ENCODE measurements around the gene PPM1F. TPM values are rescaled to one million over a fixed set of nuclear protein-coding genes. Genes with fewer than 3 reads are reported as not detected.
"Not testable (repeated sequence)": the region's sequence is repeated elsewhere in the genome, so short reads cannot be mapped to it uniquely, and the experiment has no call there.

The PPM1F gene
- total and polyA plus RNA-seq, 5 donors = 17.5 to 25.5 (median 20.7) TPM

DNA sequence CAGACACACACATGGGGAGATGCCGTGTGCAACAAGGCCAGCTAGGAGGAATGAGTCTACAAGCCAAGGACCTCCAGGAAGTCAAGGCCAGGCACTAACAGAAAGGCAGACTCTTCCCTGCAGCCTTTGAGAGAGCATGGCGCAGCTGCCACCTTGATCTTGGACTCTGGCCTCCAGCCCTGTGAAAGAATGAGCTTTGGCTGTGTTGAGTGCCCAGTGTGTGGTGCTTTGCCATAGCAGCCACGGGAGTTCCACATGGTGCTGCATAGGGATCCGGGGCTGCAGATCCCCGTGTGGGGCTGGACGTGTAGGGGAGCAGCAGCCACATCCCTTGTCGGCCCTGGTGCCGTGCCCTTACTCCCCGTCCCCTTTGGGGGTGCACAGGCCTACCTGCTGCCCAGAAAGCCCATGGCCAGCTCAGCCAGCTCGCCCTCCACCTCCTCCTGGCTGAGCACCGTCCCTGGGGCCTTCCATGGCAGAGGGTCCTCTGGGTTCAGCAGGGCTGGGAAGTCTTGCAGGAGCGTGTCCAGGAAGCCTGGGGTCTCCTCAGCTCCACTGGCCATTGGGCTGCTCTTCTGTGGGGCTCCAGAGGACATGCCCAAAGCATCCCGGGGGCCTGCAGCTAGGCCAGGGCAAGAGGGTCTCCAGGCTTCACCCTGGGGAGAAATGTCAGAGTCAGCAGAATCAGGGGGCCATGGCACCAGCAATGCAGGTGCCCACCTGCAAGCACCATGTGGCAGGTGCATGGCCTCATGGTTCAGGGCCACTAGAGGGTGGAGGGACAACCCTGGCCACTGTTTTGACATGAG, 7.0 kb downstream of the PPM1F start:
- no peaks in the 10 kb centered on the region for H3K27me3 ChIP-seq (ENCODE audit: control insufficient read depth, insufficient read depth)
- WGBS = 88% methylated on average over 13 of the region's 13 CpGs
- intact Hi-C loops (cut with DNase I) = no loop called here
- H3K27ac ChIP-seq (ENCODE audit: low read length) = peak overlapping the region; percentile 8
- ATAC-seq = no peak
- peaks cover 34% of the 10 kb centered on the region for H3K4me1 ChIP-seq (ENCODE audit: control insufficient read depth, insufficient read depth, low read length)
- H3K9me3 ChIP-seq (ENCODE audit: control insufficient read depth, low read length) = no peaks in the 10 kb centered on the region
- DNase-seq = peak in 1 of 3 donors; percentile 50
- no peak overlapping the region for H3K4me3 ChIP-seq (ENCODE audit: low read length)

- Histone ChIP-seq H3K27ac (ENCODE audit: low read length) (no peak overlapping the region), H3K27me3 (ENCODE audit: control insufficient read depth, insufficient read depth) (no peaks in the 10 kb centered on the region), H3K4me1 (ENCODE audit: control insufficient read depth, insufficient read depth, low read length) (peaks cover 34% of the 10 kb centered on the region), H3K9me3 (ENCODE audit: control insufficient read depth, low read length) (no peaks in the 10 kb centered on the region), H3K4me3 (ENCODE audit: low read length) (no peak overlapping the region)
- intact Hi-C loops (cut with DNase I) = loop anchor here in 1 of 4 donors (5.0 kb wide), 1 partner anchor 218 kb away; no protein-coding TSS in a partner anchor
- ATAC-seq (no peak), DNase-seq (no peak)
- 76% methylated on average over 7 of the region's 7 CpGs for WGBS
Observed at GRCh38 chr22:21944871-21945270, 7.8 kb downstream of the PPM1F start.

- intact Hi-C loops (cut with DNase I) = loop anchor here in 1 of 4 donors (5.0 kb wide), 1 partner anchor 217 kb away; no protein-coding TSS in a partner anchor
- Histone ChIP-seq H3K9me3 (ENCODE audit: control insufficient read depth, low read length) (no peaks in the 10 kb centered on the region), H3K27me3 (ENCODE audit: control insufficient read depth, insufficient read depth) (no peaks in the 10 kb centered on the region), H3K27ac (ENCODE audit: low read length) (peak overlapping the region; percentile 54), H3K4me3 (ENCODE audit: low read length) (no peak overlapping the region), H3K4me1 (ENCODE audit: control insufficient read depth, insufficient read depth, low read length) (peaks cover 32% of the 10 kb centered on the region)
- no peak for ATAC-seq
- WGBS = 84% methylated on average over 18 of the region's 18 CpGs
- DNase-seq = no peak
Observed at GRCh38 chr22:21943571-21944448, 8.8 kb downstream of the PPM1F start.

DNA sequence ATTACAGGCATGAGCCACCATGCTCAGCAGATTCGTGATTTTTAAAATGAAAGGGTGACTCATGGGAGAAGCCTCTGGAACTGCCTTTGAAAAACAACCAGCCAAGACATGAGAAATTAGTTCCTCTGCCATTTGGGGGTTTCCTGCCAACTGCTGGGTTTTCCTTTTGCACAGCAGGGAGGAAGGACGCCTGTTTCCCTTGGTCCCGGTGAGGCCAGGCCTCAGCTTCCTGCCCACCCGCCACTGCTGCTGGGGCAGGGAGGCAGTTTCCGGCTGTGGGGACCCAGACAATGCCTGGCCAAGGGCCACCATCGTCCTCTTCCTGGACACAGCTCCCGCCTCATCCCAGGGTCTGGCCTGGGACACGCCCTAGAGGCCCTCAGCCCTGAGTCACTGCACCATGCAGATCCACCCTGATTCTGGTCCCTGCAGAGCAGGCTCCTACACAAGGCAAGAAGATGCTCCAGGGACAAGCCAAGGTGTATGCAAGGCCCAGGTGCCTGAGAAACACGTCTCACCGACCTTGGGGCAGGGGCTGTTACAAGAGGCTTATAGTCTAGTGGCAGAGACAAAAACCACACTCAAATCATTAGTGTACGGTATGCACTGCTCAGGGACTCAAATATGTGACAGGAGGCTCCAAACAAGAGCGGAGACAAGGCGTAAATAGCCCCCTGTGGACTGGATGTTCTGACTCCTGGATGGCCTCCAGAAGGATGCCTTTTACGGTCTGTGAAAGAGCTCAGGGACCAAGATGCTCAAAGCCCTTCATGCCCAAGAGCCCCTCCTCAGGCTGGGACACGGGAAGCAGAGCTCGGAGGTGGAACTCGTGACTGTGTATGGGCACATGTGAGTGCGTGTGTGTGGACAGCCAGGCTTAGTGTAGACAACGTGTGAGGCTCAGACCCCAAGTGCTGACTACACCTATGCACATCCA, 10.0 kb downstream of the PPM1F start:
- peak; percentile 95 to 96 (median 95) for DNase-seq
- peak; percentile 65 to 85 for ATAC-seq
- Histone ChIP-seq H3K4me1 (ENCODE audit: control insufficient read depth, insufficient read depth, low read length) (peaks cover 29% of the 10 kb centered on the region), H3K9me3 (ENCODE audit: control insufficient read depth, low read length) (no peaks in the 10 kb centered on the region), H3K27me3 (ENCODE audit: control insufficient read depth, insufficient read depth) (no peaks in the 10 kb centered on the region), H3K4me3 (ENCODE audit: low read length) (no peak overlapping the region), H3K27ac (ENCODE audit: low read length) (peak overlapping the region; percentile 54)
- intact Hi-C loops (cut with DNase I) = loop anchor here in 1 of 4 donors (5.0 kb wide), 1 partner anchor 215 kb away; no protein-coding TSS in a partner anchor
- WGBS = 17% methylated on average over 19 of the region's 19 CpGs

- Histone ChIP-seq H3K27me3 (ENCODE audit: control insufficient read depth, insufficient read depth) (no peaks in the 10 kb centered on the region), H3K4me1 (ENCODE audit: control insufficient read depth, insufficient read depth, low read length) (peaks cover 33% of the 10 kb centered on the region), H3K4me3 (ENCODE audit: low read length) (no peak overlapping the region), H3K27ac (ENCODE audit: low read length) (peak overlapping the region; percentile 83), H3K9me3 (ENCODE audit: control insufficient read depth, low read length) (no peaks in the 10 kb centered on the region)
- DNase-seq = peak in 1 of 3 donors; percentile 56
- ATAC-seq = no peak
- 70% methylated on average over 8 of the region's 8 CpGs for WGBS
- intact Hi-C loops (cut with DNase I) = loop anchor here in 1 of 4 donors (5.0 kb wide), 1 partner anchor 215 kb away; no protein-coding TSS in a partner anchor
Observed at GRCh38 chr22:21941921-21942320, 10.7 kb downstream of the PPM1F start.

DNA sequence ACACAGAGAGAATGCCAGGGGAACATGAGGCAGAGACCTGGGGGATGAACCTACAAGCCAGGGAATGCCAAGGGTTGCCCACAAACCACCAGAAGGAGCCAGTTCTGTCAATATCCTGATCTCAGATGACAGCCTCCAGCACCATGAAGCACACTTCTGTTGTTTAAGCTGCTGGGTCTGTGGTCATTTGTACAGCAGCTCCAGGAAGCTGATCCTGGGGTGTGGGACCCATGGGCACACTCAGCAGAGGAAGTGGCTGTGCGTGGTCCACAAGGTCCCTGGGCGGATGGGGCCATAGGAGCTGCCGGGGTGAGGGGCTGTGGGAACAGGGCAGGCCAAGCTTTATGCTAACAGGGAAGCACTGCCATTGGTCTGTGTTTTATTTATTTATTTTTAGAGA, 12.1 kb downstream of the PPM1F start:
- Histone ChIP-seq H3K27me3 (ENCODE audit: control insufficient read depth, insufficient read depth) (no peaks in the 10 kb centered on the region), H3K4me3 (ENCODE audit: low read length) (no peak overlapping the region), H3K4me1 (ENCODE audit: control insufficient read depth, insufficient read depth, low read length) (peaks cover 35% of the 10 kb centered on the region), H3K27ac (ENCODE audit: low read length) (peak overlapping the region; percentile 43), H3K9me3 (ENCODE audit: control insufficient read depth, low read length) (no peaks in the 10 kb centered on the region)
- 65% methylated on average over 3 of the region's 3 CpGs for WGBS
- intact Hi-C loops (cut with DNase I) = loop anchor here in 1 of 4 donors (5.0 kb wide), 1 partner anchor 213 kb away; no protein-coding TSS in a partner anchor
- ATAC-seq (no peak), DNase-seq (peak in 2 of 3 donors; percentile 63 to 71)

- WGBS = 71% methylated on average over 5 of the region's 5 CpGs
Observed at GRCh38 chr22:21939935-21940334, 12.7 kb downstream of the PPM1F start.

DNA sequence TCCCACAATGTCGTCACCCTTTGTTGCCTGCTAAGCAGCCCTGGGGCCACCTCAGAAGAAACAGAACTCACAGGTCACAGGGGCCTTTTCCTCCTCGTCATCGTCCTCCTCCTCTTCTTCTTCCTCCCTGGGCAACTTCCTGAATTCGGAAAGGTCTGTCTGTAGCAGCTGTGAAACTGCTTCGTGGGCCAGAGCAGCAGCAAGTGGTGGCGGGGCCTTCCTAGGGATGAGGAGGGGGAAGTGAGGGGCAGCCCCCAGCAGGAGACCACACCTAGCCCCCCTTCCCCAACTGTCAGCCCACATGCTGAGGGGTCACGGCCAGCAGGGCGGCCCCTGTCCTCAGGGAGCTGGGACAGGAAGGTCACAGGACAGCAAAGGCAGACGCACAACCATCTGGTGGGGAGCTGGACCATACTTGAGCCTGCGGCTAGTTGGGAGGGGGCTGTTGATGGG, 13.2 kb downstream of the PPM1F start:
- Histone ChIP-seq H3K4me1 (ENCODE audit: control insufficient read depth, insufficient read depth, low read length) (peaks cover 35% of the 10 kb centered on the region), H3K27ac (ENCODE audit: low read length) (peak overlapping the region; percentile 98), H3K9me3 (ENCODE audit: control insufficient read depth, low read length) (no peaks in the 10 kb centered on the region), H3K27me3 (ENCODE audit: control insufficient read depth, insufficient read depth) (no peaks in the 10 kb centered on the region), H3K4me3 (ENCODE audit: low read length) (no peak overlapping the region)
- DNase-seq = peak in 2 of 3 donors; percentile 58 to 69
- WGBS = 45% methylated on average over 10 of the region's 10 CpGs
- intact Hi-C loops (cut with DNase I) = loop anchor here in 2 of 4 donors (5.0 to 10.0 kb wide), 2 partner anchors 165 to 227 kb away; no protein-coding TSS in a partner anchor
- ATAC-seq = no peak

More at GRCh38 chr22:21939935-21940334, 12.7 kb downstream of the PPM1F start:
- intact Hi-C loops (cut with DNase I) = loop anchor here in 2 of 4 donors (5.0 to 10.0 kb wide), 3 partner anchors 165 to 228 kb away; no protein-coding TSS in a partner anchor
- Histone ChIP-seq H3K27ac (ENCODE audit: low read length) (peak overlapping the region; percentile 98), H3K4me1 (ENCODE audit: control insufficient read depth, insufficient read depth, low read length) (peaks cover 35% of the 10 kb centered on the region)
- H3K4me3 ChIP-seq (ENCODE audit: low read length); DNase-seq; ATAC-seq; H3K27me3 ChIP-seq (ENCODE audit: control insufficient read depth, insufficient read depth); H3K9me3 ChIP-seq (ENCODE audit: control insufficient read depth, low read length): not testable (repeated sequence)

DNA sequence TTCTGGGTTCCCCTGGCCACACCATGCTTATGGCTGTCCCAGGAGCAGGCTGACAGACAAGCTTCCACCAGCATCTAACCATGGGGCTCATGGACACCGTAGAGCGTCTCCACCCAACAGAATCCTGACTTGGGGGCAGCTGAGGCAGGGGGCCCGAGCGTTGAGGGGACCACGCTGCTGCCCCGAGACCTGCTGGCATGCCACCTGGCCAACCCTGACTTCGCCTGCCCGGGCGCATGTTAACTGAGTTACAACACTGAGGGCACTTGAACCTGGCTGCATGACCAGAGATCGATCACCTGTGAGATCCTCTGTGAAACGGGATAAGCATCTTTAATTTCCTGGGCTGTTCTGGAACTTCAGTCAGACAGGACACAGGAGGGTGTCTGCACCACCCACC, 13.7 kb downstream of the PPM1F start:
- intact Hi-C loops (cut with DNase I) = loop anchor here in 3 of 4 donors (1.0 to 10.0 kb wide), 3 partner anchors 164 to 227 kb away; no protein-coding TSS in a partner anchor
- H3K4me1 ChIP-seq (ENCODE audit: control insufficient read depth, insufficient read depth, low read length) = peaks cover 33% of the 10 kb centered on the region
- no peaks in the 10 kb centered on the region for H3K9me3 ChIP-seq (ENCODE audit: control insufficient read depth, low read length)
- no peak for ATAC-seq
- DNase-seq = no peak
- no peak overlapping the region for H3K4me3 ChIP-seq (ENCODE audit: low read length)
- 65% methylated on average over 11 of the region's 11 CpGs for WGBS
- H3K27me3 ChIP-seq (ENCODE audit: control insufficient read depth, insufficient read depth) = no peaks in the 10 kb centered on the region
- H3K27ac ChIP-seq (ENCODE audit: low read length) = peak overlapping the region; percentile 98

Data from right cardiac atrium (tissue), 5 donors.